ENCODE measurements around the gene TBR1.

GRCh38 chr2:161436411-161436810 is 20.3 kb downstream of the TBR1 start:
- TF ChIP-seq EZH2 (IDR thresholded peaks at IDR 0.05), result no peak
- TF ChIP-seq POLR2AphosphoS5 (IDR thresholded peaks at IDR 0.05; ENCODE audit: borderline replicate concordance, low read depth, low read length), result no peak
